Right atrium auricular region (tissue), 2 donors: ENCODE data around the gene UBE2E3. TPM values are rescaled to one million over a fixed set of nuclear protein-coding genes. Genes with fewer than 3 reads are reported as not detected.

ENCODE experiments used
- DNase-seq: peaks from one replicate; pipeline ENCODE4 v3.0.0-alpha.2; 2019; ENCODE audit warnings: low spot score
- H3K27ac ChIP-seq, 2 donors: fragments of 200-600 bp; sonication (generic); 1 replicate in 1 of 2; 2 replicates in 1 of 2; pipeline ENCODE4 v1.5.1; 2016 to 2019
- H3K27me3 ChIP-seq, 2 donors: fragments of 200-600 bp; sonication (generic); one replicate each; pipeline versions ENCODE4 v1.5.1 to v1.6.0; 2017 to 2019
- H3K36me3 ChIP-seq: fragments of 200-600 bp; sonication (generic); one replicate; pipeline ENCODE4 v1.5.1; 2016
- H3K4me1 ChIP-seq, 2 donors: fragments of 200-600 bp; sonication (generic); one replicate each; pipeline versions ENCODE4 v1.5.1 to v1.6.0; 2017 to 2019
- H3K4me3 ChIP-seq, 2 donors: fragments of 200-600 bp; sonication (generic); 1 replicate in 1 of 2; 2 replicates in 1 of 2; pipeline ENCODE4 v1.5.1; 2017 to 2019; ENCODE audit warnings: mild to moderate bottlenecking in 1 of 2, moderate library complexity in 1 of 2
- H3K9me3 ChIP-seq, 2 donors: fragments of 200-600 bp; sonication (generic); one replicate each; pipeline ENCODE4 v1.5.1; 2019
- CTCF ChIP-seq, 2 donors: fragments of 200-600 bp; sonication (generic); IDR thresholded peaks; one replicate each; pipeline ENCODE4 v1.5.1; 2019; ENCODE audit warnings: antibody characterized with exemption in 2 of 2
- total RNA-seq, 2 donors: library from RNA; depleted of rRNA; stranded (reverse); fragments of >200 nt; gene quantifications; one replicate each; pipeline ENCODE4 v1.1.0, GENCODE V29; 2016

The UBE2E3 gene
- total RNA-seq, 2 donors from 2014 or later = 48.3 to 57.3 TPM

DNA sequence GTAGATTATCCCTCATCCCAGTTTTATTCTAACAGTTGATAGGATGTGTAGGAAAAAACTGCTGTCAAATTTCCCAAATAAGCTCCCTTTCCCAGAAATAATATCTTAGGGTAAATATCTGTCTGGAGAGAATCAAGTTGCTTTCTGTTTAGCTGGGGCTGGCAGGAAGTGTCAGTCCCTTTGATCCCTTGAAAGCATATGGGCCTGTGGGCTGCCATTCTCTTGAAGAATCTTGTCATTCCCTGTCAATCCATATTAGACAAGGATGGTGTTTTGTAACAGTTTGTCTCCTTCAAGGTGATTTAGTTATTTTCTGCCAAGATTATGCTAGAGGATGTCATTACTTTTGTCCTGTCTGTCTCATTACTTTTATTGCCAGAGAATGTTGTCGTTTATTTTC is 37.1 kb upstream of the UBE2E3 start:
- H3K27me3 ChIP-seq = no peaks in the 10 kb centered on the region
- no peaks in the 10 kb centered on the region for H3K4me1 ChIP-seq
- H3K36me3 ChIP-seq = no peaks in the 10 kb centered on the region
- H3K27ac ChIP-seq = no peak overlapping the region
- no peak for TF ChIP-seq CTCF (IDR thresholded peaks at IDR 0.05)
- no peak for DNase-seq
- H3K4me3 ChIP-seq = no peak overlapping the region
- no peaks in the 10 kb centered on the region for H3K9me3 ChIP-seq

DNA sequence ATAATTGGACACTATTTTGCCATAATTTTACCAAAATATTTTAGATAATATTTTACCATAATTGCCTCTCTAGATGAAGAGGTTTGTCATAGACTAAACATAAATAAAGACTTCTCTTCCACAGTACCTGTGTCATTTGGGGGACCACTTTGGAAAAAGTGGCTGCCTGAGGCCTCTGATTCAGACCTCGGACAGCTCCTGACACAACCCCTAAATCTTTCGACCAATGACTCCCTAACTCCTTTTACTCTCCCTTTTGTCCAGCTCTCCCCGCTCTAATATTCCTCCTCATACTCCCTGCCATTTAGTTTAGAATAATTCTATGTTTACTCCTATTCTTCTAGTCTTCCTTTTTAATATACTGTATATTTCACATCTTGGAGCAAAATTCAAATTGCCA is 36.0 kb upstream of the UBE2E3 start:
- Histone ChIP-seq H3K4me1 (no peaks in the 10 kb centered on the region), H3K27me3 (no peaks in the 10 kb centered on the region), H3K27ac (no peak overlapping the region), H3K36me3 (no peaks in the 10 kb centered on the region), H3K4me3 (no peak overlapping the region), H3K9me3 (no peaks in the 10 kb centered on the region)
- TF ChIP-seq CTCF (IDR thresholded peaks at IDR 0.05) = no peak
- DNase-seq = no peak

DNA sequence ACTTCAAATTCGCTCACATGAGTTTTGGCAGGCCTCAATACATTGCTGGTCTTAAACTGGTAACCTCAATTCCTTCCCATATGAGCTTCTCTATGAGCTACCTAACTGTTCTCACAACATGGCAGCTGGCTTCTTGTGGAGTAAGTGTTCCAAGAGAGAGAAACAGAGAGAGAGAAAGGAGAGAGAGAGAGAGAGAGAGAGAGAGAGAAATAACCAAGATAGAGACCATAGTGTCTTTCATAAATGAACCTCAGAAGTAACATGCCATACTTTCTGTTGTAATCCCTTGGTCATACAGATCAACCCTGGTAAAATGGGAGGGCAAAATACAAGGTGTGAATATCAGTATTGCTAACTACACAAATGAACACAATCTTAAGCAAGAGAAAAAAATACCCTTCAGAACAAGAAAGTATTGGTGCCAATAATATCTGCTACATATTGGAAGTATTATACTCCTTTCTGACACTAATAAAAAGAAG is 33.2 kb upstream of the UBE2E3 start:
- TF ChIP-seq CTCF (IDR thresholded peaks at IDR 0.05) = no peak
- DNase-seq = no peak
- Histone ChIP-seq H3K4me1 (no peaks in the 10 kb centered on the region), H3K4me3 (no peak overlapping the region), H3K27me3 (no peaks in the 10 kb centered on the region), H3K36me3 (no peaks in the 10 kb centered on the region), H3K27ac (no peak overlapping the region), H3K9me3 (no peaks in the 10 kb centered on the region)

DNA sequence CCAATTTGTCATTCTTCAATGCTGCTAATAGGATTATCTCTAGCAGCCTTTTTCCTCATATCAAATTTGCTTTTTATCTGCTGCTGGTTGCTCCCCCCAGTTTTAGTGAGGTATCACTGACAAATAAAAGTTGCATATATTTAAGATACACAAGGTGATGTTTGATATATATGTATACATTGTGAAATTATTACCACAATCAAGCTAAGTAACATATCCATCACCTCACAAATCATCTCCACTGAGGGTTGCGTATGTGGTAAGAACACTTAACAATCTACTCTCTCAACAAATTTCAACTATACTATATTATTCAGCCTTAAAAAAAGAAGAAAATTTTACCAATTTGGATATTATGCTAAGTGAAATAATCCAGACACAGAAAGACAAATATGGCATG is 30.5 kb upstream of the UBE2E3 start:
- Histone ChIP-seq H3K4me3 (no peak overlapping the region), H3K9me3 (no peaks in the 10 kb centered on the region), H3K36me3 (no peaks in the 10 kb centered on the region), H3K27ac (no peak overlapping the region), H3K27me3 (no peaks in the 10 kb centered on the region), H3K4me1 (no peaks in the 10 kb centered on the region)
- TF ChIP-seq CTCF (IDR thresholded peaks at IDR 0.05) = no peak
- DNase-seq = no peak

- Histone ChIP-seq H3K9me3 (no peaks in the 10 kb centered on the region), H3K36me3 (no peaks in the 10 kb centered on the region), H3K4me1 (no peaks in the 10 kb centered on the region), H3K4me3 (no peak overlapping the region), H3K27ac (no peak overlapping the region), H3K27me3 (no peaks in the 10 kb centered on the region)
- no peak for DNase-seq
- TF ChIP-seq CTCF (IDR thresholded peaks at IDR 0.05) = no peak
Measured at GRCh38 chr2:180952082-180952481, 28.3 kb upstream of the UBE2E3 start.

- Histone ChIP-seq H3K4me3 (no peak overlapping the region), H3K4me1 (no peaks in the 10 kb centered on the region), H3K36me3 (no peaks in the 10 kb centered on the region), H3K9me3 (no peaks in the 10 kb centered on the region), H3K27me3 (no peaks in the 10 kb centered on the region), H3K27ac (no peak overlapping the region)
- no peak for TF ChIP-seq CTCF (IDR thresholded peaks at IDR 0.05)
- DNase-seq = no peak
Measured at GRCh38 chr2:180952731-180953336, 27.6 kb upstream of the UBE2E3 start.
